ENCODE results near the gene RNASEH2B.

DNA sequence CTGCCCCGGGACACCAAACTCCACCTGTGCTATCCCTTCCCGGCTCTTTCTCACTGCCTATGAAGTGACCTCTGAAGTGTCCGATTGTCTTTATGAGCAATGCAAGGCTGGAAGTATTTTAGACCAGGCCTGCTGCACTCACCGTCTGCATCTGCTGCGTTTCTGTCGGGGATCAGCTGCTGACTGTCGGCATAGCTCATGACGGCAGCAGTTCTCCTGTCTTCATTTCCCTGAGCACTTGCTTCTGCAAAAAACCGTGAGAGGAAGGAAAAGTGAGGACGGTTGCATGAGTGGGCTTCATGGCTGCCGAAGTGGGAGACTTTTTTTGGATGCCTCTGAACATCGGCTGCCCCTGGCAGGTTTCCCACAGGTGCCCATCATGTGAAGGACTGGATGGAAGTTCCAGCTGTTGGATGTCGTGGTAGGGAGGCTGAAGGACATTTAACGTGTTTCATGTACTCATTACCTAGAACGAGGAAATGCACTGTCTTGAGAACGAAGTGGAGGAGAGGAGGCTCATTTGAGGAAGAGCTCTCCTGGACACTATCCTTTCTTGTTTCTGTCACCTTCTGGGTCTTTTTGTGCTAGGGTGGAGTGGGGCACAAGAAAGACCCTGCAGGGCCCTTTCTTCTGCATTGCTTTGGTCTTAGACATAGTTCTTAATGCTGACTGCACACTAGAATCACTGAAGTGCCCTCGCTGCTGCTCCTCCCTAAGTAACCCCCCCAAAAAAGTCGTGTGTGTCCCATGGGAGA, 94.7 kb downstream of the RNASEH2B start:
- TF ChIP-seq EP300 (IDR thresholded peaks at IDR 0.05) (no peak), POLR2A (IDR thresholded peaks at IDR 0.05; ENCODE audit: low read length) (no peak), RNF2 (IDR thresholded peaks at IDR 0.05; ENCODE audit: borderline replicate concordance, low read depth) (no peak), SMC3 (IDR thresholded peaks at IDR 0.05) (no peak), MAFK (IDR thresholded peaks at IDR 0.05; ENCODE audit: partially characterized antibody) (no peak), HEYL (CRISPR knock-in tag; IDR thresholded peaks at IDR 0.05) (no peak), CHD2 (IDR thresholded peaks at IDR 0.05; ENCODE audit: low read length, partially characterized antibody) (no peak)
- TF ChIP-seq, protein P1, sequence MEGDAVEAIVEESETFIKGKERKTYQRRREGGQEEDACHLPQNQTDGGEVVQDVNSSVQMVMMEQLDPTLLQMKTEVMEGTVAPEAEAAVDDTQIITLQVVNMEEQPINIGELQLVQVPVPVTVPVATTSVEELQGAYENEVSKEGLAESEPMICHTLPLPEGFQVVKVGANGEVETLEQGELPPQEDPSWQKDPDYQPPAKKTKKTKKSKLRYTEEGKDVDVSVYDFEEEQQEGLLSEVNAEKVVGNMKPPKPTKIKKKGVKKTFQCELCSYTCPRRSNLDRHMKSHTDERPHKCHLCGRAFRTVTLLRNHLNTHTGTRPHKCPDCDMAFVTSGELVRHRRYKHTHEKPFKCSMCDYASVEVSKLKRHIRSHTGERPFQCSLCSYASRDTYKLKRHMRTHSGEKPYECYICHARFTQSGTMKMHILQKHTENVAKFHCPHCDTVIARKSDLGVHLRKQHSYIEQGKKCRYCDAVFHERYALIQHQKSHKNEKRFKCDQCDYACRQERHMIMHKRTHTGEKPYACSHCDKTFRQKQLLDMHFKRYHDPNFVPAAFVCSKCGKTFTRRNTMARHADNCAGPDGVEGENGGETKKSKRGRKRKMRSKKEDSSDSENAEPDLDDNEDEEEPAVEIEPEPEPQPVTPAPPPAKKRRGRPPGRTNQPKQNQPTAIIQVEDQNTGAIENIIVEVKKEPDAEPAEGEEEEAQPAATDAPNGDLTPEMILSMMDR (IDR thresholded peaks at IDR 0.05), result no peak
- TF ChIP-seq, protein P2, sequence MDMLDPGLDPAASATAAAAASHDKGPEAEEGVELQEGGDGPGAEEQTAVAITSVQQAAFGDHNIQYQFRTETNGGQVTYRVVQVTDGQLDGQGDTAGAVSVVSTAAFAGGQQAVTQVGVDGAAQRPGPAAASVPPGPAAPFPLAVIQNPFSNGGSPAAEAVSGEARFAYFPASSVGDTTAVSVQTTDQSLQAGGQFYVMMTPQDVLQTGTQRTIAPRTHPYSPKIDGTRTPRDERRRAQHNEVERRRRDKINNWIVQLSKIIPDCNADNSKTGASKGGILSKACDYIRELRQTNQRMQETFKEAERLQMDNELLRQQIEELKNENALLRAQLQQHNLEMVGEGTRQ (IDR thresholded peaks at IDR 0.05), result no peak
